Progenitor cell of endocrine pancreas (in vitro differentiated cells): ENCODE measurements around the gene MAVS. TPM values are rescaled to one million over a fixed set of nuclear protein-coding genes. Genes with fewer than 3 reads are reported as not detected.

Experiments
- DNase-seq: peaks from one replicate; pipeline ENCODE4 v3.0.0; 2021; ENCODE audit warnings: low spot score; ENCODE audit not compliant: unreplicated experiment
- H3K27ac Mint-ChIP-seq: 2 replicates; pipeline ENCODE4 v1.8.0; 2021; ENCODE audit warnings: mild to moderate bottlenecking, moderate library complexity, mixed read lengths
- H3K27me3 Mint-ChIP-seq: 2 replicates; pipeline ENCODE4 v1.8.0; 2021; ENCODE audit warnings: mixed read lengths
- H3K36me3 Mint-ChIP-seq: 2 replicates; pipeline ENCODE4 v1.8.0; 2022; ENCODE audit warnings: mixed read lengths; ENCODE audit not compliant: insufficient read depth
- H3K4me1 Mint-ChIP-seq: 2 replicates; pipeline ENCODE4 v1.8.0; 2021; ENCODE audit warnings: low read depth, mixed read lengths
- H3K4me3 Mint-ChIP-seq: 2 replicates; pipeline ENCODE4 v1.8.0; 2021; ENCODE audit warnings: low read depth, mild to moderate bottlenecking, moderate library complexity, mixed read lengths
- H3K9me3 Mint-ChIP-seq: 2 replicates; pipeline ENCODE4 v1.8.0; 2021; ENCODE audit warnings: low read depth, mixed read lengths
- CTCF ChIP-seq: fragments of 200-600 bp; sonication (generic); IDR thresholded peaks from one replicate; pipeline ENCODE4 v1.5.0; 2021; ENCODE audit warnings: antibody characterized with exemption, mild to moderate bottlenecking; ENCODE audit not compliant: unreplicated experiment
- total RNA-seq: library from RNA; stranded (reverse); gene quantifications from 2 replicates; pipeline ENCODE4 v1.2.1, GENCODE V29; 2021

The MAVS gene
- total RNA-seq, 1 donor from 2014 or later = 43.8 TPM

- TF ChIP-seq CTCF = peak; percentile 44
- peaks cover 39% of the 10 kb centered on the region for H3K4me1 Mint-ChIP-seq
- peak within 1 kb of the TSS; percentile 94 for H3K4me3 Mint-ChIP-seq
- peak; percentile 97 for DNase-seq
- H3K27ac Mint-ChIP-seq = peak within 1 kb of the TSS; percentile 96
- no peaks in the 10 kb centered on the region for H3K9me3 Mint-ChIP-seq
- peaks cover 6% of the 10 kb centered on the region for H3K36me3 Mint-ChIP-seq
- no peaks in the 10 kb centered on the region for H3K27me3 Mint-ChIP-seq
Measured at GRCh38 chr20:3888622-3889488, 42.2 kb downstream of the MAVS start, which contains the start of gene PANK2. TSS of gene PANK2 (plus strand) at chr20:3889387.

- TF ChIP-seq CTCF = no peak
- H3K27me3 Mint-ChIP-seq = no peaks in the 10 kb centered on the region
- peak overlapping the region; percentile 94 for H3K4me3 Mint-ChIP-seq
- no peaks in the 10 kb centered on the region for H3K9me3 Mint-ChIP-seq
- H3K36me3 Mint-ChIP-seq = peaks cover 6% of the 10 kb centered on the region
- H3K4me1 Mint-ChIP-seq = peaks cover 39% of the 10 kb centered on the region
- H3K27ac Mint-ChIP-seq = peak overlapping the region; percentile 96
- DNase-seq = peak; percentile 15
Measured at GRCh38 chr20:3889489-3890397, 43.1 kb downstream of the MAVS start.

GRCh38 chr20:3890398-3890751 is 43.7 kb downstream of the MAVS start:
- H3K4me1 Mint-ChIP-seq = peaks cover 39% of the 10 kb centered on the region
- no peaks in the 10 kb centered on the region for H3K27me3 Mint-ChIP-seq
- H3K27ac Mint-ChIP-seq = peak overlapping the region; percentile 96
- peak overlapping the region; percentile 94 for H3K4me3 Mint-ChIP-seq
- DNase-seq = no peak
- no peaks in the 10 kb centered on the region for H3K9me3 Mint-ChIP-seq
- TF ChIP-seq CTCF = no peak
- peaks cover 6% of the 10 kb centered on the region for H3K36me3 Mint-ChIP-seq

- peak overlapping the region; percentile 96 for H3K27ac Mint-ChIP-seq
- no peaks in the 10 kb centered on the region for H3K27me3 Mint-ChIP-seq
- no peak for DNase-seq
- no peak for TF ChIP-seq CTCF
- H3K9me3 Mint-ChIP-seq = no peaks in the 10 kb centered on the region
- peaks cover 39% of the 10 kb centered on the region for H3K4me1 Mint-ChIP-seq
- H3K36me3 Mint-ChIP-seq = peaks cover 4% of the 10 kb centered on the region
- peak overlapping the region; percentile 94 for H3K4me3 Mint-ChIP-seq
Measured at GRCh38 chr20:3890999-3891929, 44.6 kb downstream of the MAVS start.
